HG02938 (cell line): ENCODE results near the gene A1CF.
"Not testable (repeated sequence)": the region's sequence is repeated elsewhere in the genome, so short reads cannot be mapped to it uniquely, and the experiment has no call there.

Experiments
- ATAC-seq: cut with Tn5 transposase; IDR thresholded peaks from one replicate; pipeline ENCODE4 v1.9.1; 2021; ENCODE audit warnings: mild to moderate bottlenecking, moderate library complexity; ENCODE audit not compliant: unreplicated experiment

The A1CF gene

GRCh38 chr10:50885097-50885859, at the start of gene A1CF:
Gene A1CF, minus strand, starts transcription at chr10:50885627. Its CDS starts 25,687 bp downstream, at chr10:50859940.
- ATAC-seq = no peak

- no peak for ATAC-seq
Observed at GRCh38 chr10:50931948-50932431, 46.6 kb upstream of the A1CF start.

- peak; percentile 56 for ATAC-seq
Observed at GRCh38 chr10:50929670-50930069, 44.2 kb upstream of the A1CF start.

GRCh38 chr10:50928190-50928552, 42.7 kb upstream of the A1CF start:
- ATAC-seq = no peak

- no peak for ATAC-seq
Observed at GRCh38 chr10:50927522-50928189, 42.2 kb upstream of the A1CF start.

GRCh38 chr10:50923471-50923870, 38.0 kb upstream of the A1CF start:
- not testable (repeated sequence) for ATAC-seq

- no peak for ATAC-seq
Observed at GRCh38 chr10:50919010-50919409, 33.6 kb upstream of the A1CF start.

- no peak for ATAC-seq
Observed at GRCh38 chr10:50918529-50918928, 33.1 kb upstream of the A1CF start.

GRCh38 chr10:50917486-50917885, 32.1 kb upstream of the A1CF start:
- ATAC-seq = no peak

- ATAC-seq = no peak
Observed at GRCh38 chr10:50909334-50910014, 24.0 kb upstream of the A1CF start.

- no peak for ATAC-seq
Observed at GRCh38 chr10:50908366-50908765, 22.9 kb upstream of the A1CF start.

GRCh38 chr10:50905797-50906196, 20.4 kb upstream of the A1CF start:
- not testable (repeated sequence) for ATAC-seq

GRCh38 chr10:50896721-50897120, 11.3 kb upstream of the A1CF start:
- no peak for ATAC-seq

GRCh38 chr10:50894312-50894711, 8.9 kb upstream of the A1CF start:
- no peak for ATAC-seq

- no peak for ATAC-seq
Observed at GRCh38 chr10:50892467-50892866, 7.0 kb upstream of the A1CF start.

GRCh38 chr10:50884302-50884701, 1.1 kb downstream of the A1CF start:
- ATAC-seq = no peak

- ATAC-seq = no peak
Observed at GRCh38 chr10:50883629-50884028, 1.8 kb downstream of the A1CF start.

- ATAC-seq = no peak
Observed at GRCh38 chr10:50882540-50882983, 2.9 kb downstream of the A1CF start.

- ATAC-seq = not testable (repeated sequence)
Observed at GRCh38 chr10:50881046-50881445, 4.4 kb downstream of the A1CF start.

GRCh38 chr10:50876429-50876828, 9.0 kb downstream of the A1CF start:
- no peak for ATAC-seq

GRCh38 chr10:50874723-50875122, 10.7 kb downstream of the A1CF start:
- no peak for ATAC-seq

- ATAC-seq = no peak
Observed at GRCh38 chr10:50866317-50866716, 19.1 kb downstream of the A1CF start.
